Fibroblast of skin of abdomen (primary cell): ENCODE measurements around the gene FHL3.
A peak's percentile ranks its signal among the peaks of the same experiment; 100 is the strongest.
"Not testable (repeated sequence)": the region's sequence is repeated elsewhere in the genome, so short reads cannot be mapped to it uniquely, and the experiment has no call there.

Experiments
- DNase-seq: peaks from one replicate; pipeline ENCODE4 v3.0.0-alpha.2; 2013

The FHL3 gene

DNA sequence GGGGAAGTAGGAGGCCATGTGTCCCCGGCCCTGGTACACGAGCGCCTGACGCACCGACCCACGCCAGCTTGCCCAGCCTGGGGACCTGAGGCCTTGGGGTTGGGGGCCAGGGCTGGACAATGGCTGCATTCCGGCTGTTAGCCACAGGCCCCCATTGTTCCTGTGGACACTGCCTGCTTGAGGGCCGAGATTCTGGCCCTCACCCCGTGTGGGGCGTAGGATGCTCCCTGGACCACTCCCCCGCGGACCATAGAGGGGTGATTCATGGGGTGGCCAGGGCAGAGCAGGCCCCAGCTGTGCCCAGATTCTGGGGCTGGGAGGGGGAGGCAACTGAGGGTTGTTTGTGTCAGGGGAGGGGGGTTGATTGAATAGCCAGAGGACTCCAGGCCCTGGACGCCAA, 29.6 kb upstream of the FHL3 start:
- no peak for DNase-seq

DNA sequence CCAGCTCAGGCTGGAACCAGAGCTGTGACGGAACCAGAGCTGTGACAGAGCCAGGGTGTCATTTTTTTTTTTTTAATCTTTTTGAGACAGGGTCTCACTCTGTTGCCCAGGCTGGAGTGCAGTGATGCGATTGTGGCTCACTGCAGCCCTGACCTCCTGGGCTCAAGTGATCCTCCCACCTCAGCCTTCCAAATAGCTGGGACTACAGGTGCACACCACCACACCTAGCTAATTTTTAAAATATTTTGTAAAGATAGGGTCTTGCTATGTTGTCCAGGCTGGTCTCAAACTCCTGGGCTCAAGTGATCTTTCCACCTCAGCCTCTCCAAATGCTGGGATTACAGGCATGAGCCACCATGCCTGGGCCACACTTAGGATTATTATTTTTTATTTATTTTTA, 27.7 kb upstream of the FHL3 start:
- DNase-seq = not testable (repeated sequence)

DNA sequence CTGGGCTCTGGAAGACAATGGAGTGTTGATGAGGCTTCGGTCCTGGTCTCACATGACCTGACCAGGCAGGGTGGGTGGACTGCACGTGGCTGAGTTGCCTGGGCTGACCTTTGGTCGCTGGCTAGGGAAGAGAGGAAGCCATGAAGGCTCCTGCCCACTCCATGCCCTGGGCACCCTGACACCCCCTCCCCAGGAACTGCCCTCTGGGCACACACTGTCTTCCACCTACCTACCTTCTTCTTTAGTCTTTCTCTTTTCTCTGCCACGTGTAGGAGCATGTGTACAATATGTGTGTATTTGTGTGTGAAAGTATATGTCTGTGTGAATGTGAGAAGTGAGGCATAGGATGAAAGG, 26.2 kb upstream of the FHL3 start:
- no peak for DNase-seq

DNA sequence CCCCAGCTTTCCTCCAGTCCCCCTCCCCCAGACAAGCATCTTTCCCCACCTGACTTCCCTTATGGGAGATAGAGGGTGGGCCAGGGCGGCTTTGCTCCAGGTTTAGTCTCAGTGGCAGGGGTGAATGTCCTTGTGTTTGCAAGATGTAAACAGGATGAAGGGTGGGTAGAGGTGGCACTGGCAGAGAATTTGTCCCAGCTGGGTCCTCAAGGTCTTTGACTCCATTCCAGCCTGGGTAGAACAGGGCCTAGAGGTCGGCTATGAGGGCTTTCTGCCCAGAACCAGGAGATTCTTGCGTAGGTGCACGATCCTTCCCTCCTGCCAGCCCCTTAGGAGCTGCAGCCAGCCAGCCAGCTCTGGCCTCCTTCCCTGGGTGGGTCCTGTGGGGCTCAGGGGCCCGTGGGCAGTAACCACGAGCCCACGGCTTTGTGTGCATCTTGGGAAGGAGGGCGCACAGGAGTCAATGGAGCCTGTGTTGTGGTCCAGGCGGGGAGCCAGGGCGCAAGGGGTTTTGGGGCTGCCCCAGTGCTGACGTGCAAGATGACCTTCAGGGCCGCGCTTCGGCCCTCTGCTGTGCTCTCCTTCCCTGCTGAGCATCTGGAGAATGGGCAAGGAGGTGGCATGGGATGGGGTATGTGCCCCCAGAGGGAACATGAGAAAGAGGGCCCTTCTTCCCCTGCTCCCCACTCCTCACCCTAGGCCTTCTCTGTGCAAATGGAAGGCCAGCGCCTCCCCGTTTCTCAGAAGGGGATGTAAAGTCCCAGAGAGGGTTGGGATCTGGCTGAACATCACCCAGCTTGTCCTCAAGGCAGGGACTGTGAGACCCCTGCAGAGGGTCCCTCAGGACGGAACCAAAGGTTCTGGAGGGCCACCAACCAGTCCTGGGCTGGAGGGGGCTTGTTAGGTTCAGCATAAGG, 25.5 kb upstream of the FHL3 start:
- no peak for DNase-seq

DNA sequence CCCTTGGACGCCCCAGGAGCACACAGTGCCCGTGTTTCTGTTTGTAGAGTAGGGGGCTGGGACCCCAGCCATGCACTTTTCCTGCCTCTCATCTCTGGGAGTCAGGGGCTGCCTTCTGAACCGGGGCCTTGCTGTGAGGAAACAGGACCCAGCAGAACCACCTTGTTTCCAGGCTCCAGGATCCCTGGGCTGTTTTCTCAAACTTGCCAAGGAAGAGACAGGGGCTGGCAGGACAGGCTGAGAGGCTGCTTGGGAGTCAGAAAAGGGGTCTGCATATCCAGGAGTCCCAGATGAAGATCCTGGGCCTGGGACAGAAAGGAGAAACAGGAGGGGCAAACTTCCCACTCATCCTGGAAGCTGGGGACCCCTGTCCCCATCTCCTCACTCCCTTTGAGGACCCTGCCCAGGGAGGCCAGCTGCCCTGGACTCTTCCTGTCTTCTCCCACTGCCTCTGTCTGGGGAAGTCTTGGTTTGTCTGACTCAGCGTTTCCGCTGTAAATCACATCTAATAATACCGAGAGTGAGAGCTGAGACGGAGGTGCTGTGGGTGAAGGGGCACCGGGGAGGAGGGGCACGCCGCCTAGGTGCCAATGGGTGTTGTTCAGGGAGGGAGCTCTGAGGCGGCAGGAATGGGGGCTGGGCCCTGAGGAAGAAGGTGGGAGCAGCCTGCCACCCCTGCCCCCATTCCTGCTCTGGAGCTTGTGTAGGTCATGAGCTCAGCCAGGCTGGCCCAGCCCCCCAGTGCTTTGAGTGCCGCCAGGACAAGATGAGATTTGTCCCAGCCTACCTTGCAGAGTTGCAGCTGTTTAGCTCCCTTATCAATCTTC, 24.6 kb upstream of the FHL3 start:
- peak; percentile 78 for DNase-seq

DNA sequence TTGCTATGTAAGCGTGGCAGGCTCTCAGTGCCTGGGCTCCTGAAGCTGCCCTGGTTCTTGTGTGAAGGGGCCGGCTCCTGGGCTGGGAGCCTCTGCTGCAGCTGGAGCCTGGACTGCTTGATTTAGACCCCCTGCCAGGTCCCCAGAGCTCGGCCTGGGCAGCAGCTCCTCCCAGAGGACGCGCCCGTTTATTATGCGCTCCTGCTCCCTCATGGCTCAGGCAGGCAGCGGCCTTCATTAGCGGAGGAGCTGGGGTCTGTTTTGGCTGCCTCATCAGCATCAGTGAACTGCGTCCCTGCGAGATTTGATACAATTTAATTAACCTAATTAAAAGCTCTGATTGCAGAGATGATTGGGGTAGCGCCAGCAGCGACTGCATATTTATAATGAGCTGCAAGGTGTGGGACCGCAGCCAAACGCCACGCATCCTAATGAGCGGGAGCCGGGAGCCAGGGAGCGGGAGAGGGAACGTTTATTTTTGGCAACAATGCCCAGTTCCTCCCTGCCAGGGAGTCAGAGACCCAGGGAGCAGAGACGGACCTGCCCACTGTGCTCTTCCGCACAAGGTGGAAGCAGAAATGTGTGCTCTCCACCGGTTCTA, 23.9 kb upstream of the FHL3 start:
- DNase-seq = peak; percentile 42

DNA sequence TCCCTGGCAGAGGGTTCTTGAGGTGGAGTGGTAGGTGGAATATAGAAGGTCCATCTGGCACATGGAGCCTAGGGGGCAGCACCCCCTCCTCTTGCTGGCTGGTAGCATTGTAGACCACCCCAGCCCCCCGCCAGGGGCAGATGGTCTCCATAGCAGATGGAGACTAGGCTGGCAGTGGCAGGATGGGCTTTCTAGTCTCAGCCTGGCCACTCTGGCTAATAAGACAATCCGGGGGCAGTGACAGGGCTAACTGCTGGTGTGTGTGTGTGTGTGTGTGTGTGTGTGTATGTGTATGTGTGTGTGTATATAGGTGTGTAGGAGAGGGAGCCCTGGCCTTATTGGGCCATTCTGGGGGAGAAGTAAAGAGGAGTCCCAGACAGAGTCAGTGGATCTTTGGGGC, 23.4 kb upstream of the FHL3 start:
- no peak for DNase-seq

DNA sequence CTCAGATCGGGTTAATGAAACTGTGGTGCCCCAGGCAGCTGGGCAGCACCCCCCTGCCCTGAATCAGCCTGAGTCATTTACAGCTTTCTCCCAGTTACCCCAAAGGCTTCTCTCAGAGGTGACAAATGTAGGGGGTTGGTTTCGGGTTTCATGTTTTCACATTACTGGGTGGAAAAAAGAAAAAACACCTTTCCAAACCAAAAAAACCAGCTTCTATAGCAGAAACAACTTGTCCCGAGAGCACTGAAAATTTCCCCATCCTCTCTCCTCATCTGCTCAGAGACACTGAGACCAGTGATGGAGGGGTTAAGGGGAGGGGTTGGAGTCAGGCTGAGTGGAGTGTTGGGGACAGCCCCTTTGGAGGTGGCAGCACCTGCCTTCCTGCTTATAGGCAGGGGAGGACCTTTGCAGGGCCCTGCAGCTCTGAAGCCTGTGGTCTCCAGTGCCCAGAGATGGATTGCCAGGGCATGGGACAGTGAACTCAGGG, 22.8 kb upstream of the FHL3 start:
- no peak for DNase-seq

DNA sequence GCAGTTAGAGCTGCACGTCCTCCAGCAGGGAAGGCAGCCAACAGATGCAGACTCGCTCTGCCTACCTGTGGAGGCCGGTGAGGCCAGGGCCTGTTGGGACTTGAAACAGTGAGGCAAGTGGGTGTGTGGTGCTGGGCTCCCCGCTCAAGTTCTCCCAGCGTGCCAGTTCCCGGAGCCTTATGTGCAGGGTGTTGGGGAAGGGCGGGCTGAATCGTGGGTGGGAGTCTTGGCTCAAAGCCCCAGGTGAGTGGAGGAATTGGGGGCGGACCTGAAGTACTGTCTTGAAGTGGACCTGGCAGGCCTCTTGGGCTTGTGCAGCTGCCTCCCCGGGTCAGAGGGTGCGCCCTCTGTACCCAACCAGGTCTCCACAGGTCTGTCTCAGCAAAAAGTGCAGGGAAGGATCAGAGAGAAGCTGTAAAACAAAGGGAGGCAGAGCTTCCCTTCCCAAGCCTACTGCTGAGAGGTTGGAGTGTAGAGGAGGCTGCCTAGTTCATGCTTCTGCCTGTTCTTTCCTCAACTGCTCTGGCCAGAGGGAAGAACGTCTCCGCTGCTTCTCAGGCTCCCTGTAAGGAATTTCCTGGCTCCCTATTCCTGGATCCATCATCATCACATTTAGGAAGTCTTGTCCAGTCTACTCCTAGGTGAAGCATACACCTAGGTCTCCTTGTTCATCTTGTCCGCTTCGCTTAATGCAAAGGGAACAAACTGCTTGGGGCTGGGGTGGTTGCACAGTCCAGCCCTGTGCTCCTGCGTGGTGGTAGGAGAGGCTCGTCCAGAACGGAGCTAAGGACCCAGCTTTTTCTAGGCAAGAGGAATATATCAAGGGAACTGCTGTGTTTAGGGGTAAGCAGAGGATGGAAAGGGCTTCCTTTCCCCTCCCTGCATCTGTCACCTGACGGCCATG, 22.1 kb upstream of the FHL3 start:
- DNase-seq = no peak

DNA sequence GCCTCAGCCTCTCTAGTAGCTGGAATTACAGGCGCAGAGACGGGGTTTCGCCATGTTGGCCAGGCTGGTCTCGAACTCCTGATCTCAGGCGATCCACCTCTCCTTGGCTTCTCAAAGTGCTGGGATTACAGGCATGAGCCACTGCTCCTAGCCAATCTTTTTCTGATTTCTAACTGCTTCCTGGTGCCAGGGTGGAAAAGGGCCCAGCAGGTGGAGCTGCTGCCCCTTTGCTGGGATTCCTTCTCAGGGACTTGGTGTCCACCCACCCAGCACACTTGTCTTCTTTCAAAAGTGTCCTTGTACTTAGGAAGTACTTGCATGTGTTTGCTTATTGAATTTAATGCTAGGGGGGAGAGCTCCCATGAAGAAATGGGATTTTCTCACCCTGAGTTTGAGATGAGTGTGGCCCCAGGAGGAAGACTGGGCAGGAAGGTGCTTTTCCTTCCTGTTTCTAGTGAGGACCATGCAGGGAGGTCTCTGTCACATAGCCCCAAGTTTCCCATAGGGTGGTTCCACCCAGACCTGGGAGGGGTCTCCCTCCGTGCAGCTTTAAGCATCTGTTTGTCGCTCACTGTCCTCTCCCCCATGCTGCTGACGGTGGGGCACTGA, 21.4 kb upstream of the FHL3 start:
- DNase-seq = peak; percentile 54

DNA sequence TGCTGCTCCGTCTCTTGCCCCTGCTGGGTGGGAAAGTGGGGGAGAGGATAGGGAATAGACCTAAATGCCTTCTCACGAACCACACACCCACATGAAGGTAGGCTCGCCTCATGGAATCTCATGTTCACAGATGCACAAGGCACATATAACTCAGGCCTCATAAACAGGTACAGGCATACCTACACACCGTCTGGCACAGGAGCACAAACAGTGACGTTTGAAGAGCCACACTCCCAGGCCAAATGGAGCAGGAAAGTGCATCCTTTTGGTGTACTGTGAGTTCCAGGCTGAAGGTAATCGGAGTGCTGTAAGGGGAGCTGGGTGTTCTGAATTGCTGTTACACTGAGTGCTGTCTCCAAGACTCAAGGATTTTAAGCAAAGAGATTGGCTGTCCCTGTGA, 20.4 kb upstream of the FHL3 start:
- no peak for DNase-seq

DNA sequence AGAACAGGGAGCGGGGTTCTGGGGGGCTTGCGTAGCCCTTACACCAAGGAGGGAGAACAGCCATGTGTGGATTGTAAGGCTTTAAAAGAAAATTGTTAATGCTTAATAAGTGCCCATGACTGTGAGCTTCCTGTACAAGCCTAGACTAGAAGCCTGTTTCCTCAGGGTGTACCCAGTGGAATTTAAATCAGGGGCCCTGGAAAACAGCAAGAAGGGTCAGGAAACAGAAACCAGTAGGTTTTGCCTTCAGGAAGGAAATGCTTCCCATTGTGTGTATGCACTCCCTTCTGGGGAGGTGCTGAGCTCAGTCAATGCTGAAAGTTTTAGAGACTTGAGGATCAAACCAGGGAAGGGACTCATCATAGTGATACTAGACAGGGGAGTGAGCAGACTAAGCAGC, 19.9 kb upstream of the FHL3 start:
- no peak for DNase-seq

DNA sequence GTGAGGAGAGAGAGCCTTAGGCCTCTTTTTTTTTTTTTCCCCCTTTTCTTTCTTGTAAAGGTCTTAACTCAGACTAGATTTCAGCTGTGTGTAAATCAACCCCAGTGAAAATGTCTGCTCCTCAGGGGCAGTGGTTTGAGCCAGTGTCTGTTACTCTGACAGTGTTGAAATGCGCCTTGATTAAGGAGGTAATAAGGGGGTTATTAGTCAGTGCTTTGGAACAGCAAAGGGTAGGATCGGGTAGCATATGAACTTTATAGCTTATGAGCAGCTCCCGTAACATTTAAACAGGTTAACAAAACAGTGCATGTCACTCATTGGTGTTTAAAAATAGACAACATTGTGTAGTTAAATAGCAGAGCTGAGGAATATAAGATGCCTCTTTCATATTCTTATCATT, 17.5 kb upstream of the FHL3 start:
- DNase-seq = no peak

DNA sequence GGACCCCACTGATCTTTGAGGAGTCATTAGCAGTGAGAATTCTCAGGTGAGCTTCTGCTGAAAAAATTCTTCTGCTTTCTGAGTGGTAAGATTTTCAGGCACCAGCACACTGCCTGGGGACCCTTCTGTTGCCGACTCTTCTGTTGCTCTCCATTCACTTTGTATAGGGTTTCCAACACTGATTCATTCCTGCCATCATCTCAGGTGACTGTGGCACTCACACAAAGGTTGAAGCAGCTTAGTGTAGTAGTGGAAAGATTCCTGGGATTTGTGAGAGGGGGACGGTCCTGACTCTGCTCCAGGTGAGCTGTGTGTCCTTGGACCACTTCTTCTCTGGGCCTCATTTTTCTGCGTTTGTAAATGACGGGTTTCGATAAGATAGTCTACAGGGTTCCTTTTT, 16.7 kb upstream of the FHL3 start:
- no peak for DNase-seq

DNA sequence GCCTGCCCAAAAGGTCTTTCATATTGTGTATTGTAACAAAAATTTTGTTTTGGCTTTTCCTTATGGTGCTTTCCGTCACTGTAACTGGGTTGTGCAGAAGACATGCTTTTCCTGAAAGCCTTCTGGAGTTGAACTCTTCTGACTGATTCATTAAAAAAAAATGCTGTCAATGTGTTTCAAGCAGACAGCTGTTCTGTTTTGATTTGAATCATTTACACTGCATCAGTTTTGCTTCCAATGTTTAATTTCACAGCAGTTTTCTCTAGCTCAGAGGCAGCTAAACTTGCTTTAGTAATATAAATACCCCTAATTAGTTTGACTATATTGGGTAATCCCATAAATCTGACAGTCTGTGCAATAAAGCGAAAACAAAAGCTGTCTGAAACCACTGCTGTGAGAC, 15.1 kb upstream of the FHL3 start:
- peak; percentile 31 for DNase-seq

DNA sequence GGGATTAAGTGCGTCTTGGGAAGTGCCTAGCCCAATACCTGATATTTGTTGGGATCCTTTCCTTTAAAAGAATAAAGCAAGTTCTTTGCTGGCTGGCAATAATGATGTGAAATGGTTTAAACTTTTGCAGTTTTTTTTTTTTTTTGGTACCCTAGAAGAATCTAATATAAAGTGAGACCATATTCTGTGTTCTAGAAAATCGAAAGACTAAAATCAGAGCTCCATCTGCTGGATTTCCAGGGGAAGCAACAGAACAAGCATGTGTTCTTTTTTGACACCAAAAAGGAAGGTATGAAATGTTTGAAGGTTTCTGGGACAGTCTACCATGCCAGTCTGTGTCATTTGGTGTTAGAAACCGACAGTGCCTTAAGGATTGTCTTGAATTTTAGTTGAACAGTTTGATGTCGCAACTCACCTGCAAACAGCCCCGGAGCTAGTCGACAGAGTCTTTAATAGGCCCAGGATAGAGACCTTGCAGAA, 13.6 kb upstream of the FHL3 start:
- DNase-seq = peak; percentile 48

DNA sequence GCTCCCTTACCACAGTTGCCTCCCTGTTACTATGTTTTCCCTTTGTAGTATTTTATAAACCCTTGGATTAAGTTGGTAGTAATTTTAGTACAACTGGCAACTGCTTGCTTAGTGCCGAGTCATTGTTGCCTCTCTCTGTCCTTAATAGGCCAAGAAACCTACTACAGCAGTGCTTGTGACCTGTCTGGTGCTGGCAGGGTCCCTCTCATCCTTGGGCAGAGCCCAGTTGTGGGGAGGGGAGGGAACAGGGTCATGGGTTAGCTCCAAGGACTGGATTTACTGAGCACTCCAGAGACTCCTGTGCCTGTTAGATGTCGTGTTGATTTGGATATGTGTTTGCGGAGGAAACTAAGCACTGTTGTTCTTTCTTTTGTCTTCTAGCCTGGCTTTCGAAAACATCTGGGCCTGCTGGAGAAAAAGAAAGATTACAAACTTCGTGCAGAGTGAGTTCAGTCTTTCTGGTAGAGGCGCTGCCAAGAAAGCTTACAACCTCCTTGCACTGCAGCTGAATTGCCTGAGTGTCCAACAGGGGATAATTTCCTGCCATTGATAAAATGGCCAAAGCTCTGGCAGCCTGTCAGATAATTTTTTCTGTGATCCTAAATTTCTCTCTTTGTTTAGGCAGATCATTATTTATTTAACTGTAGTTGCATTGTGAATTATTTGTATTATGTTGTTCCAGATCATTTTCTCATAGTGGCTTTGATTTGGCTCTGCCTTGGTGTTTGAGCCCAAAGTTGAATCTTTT, 10.8 kb upstream of the FHL3 start:
- no peak for DNase-seq

DNA sequence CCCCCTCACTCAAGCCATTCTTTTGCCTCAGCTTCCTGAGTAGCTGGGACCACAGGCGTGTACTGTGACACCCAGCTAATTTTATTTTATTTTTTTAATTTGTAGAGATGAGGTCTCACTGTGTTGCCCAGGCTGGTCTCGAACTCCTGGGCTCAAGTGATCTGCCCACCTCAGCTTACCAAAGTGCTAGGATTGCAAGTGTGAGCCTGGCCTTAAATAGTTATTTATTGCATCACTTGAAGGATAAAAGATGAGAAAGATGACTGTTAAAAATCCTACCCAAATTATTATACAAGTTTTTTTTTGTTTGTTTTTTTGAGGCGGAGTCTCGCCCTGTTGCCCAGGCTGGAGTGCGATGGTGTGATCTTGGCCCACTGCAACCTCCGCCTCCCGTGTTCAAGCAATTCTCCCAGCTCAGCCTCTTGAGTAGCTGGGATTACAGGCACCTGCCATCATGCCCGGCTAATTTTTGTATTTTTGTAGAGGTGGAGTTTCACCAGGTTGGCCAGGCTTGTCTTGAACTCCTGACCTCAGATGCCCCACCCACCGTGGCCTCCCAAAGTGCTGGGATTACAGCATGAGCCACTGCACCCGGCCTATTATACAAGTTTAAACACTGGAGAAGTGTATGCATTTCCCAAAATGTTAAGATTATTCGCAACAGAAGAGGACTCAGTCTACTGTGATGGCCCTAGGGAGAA, 9.6 kb upstream of the FHL3 start:
- no peak for DNase-seq

DNA sequence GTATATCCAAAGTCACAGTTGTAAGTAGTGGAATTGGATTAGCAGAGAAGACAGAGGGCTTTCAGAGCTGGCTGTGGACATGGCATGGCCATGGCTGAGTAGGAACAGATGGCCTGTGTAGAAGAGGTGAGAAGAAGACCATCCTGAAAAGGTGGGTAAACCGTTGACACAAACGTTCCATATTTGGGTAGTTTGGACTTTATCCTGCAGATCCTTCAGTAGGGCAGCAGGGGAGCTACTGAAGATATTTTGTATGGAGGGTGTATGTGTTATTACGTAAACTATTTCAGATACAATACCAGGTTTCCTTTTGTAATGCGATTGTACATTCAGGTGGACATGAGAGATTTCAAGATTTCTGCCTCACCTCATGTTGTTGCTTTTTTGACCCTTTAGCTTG, 8.9 kb upstream of the FHL3 start:
- DNase-seq = no peak

DNA sequence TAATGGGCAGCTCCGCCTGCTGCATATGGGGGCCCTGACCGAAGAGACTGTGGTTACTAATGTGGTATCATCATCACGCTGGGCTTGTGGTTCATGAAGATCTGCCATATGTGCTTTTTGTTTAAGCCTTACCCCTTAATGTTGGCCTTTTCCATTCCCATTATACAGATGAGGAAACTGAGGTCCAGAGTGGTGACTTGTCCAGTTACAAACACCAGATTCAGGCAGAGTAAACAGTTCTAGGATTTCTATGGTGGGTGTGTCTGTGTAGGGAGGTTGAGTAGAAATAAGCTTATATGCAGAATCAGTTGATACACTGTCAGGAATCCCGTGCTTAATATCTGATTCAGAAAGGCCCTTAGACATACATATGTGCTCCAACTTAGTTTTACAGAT, 7.9 kb upstream of the FHL3 start:
- DNase-seq = no peak
